ENCODE results near the gene NR4A2.

Gene NR4A2

GRCh38 chr2:156331572-156332283, 793 bp downstream of the NR4A2 start:
- H3K36me3 Mint-ChIP-seq: peaks cover 32% of the 10 kb centered on the region
- peaks cover 61% of the 10 kb centered on the region for H3K4me1 Mint-ChIP-seq (ENCODE audit: low read depth)
- H3K4me3 Mint-ChIP-seq: peak overlapping the region; percentile 92
- H3K27ac Mint-ChIP-seq: peak overlapping the region; percentile 95
- H3K9me3 Mint-ChIP-seq (ENCODE audit: low read depth): no peaks in the 10 kb centered on the region
- H3K27me3 Mint-ChIP-seq: peaks cover 4% of the 10 kb centered on the region

GRCh38 chr2:156329927-156330726, 2.4 kb downstream of the NR4A2 start:
- Mint-ChIP-seq H3K4me1 (ENCODE audit: low read depth) (peaks cover 50% of the 10 kb centered on the region), H3K36me3 (peaks cover 47% of the 10 kb centered on the region), H3K9me3 (ENCODE audit: low read depth) (no peaks in the 10 kb centered on the region), H3K27me3 (peaks cover 9% of the 10 kb centered on the region), H3K4me3 (peak overlapping the region; percentile 92), H3K27ac (no peak overlapping the region)

- H3K27me3 Mint-ChIP-seq: peaks cover 10% of the 10 kb centered on the region
- no peaks in the 10 kb centered on the region for H3K9me3 Mint-ChIP-seq (ENCODE audit: low read depth)
- no peak overlapping the region for H3K27ac Mint-ChIP-seq
- peaks cover 49% of the 10 kb centered on the region for H3K36me3 Mint-ChIP-seq
- peak overlapping the region; percentile 92 for H3K4me3 Mint-ChIP-seq
- H3K4me1 Mint-ChIP-seq (ENCODE audit: low read depth): peaks cover 47% of the 10 kb centered on the region
Observed at GRCh38 chr2:156329031-156329926, 3.2 kb downstream of the NR4A2 start.

- Mint-ChIP-seq H3K27me3 (peaks cover 21% of the 10 kb centered on the region), H3K4me1 (ENCODE audit: low read depth) (peaks cover 50% of the 10 kb centered on the region), H3K36me3 (peaks cover 56% of the 10 kb centered on the region), H3K27ac (peak overlapping the region; percentile 46), H3K9me3 (ENCODE audit: low read depth) (no peaks in the 10 kb centered on the region), H3K4me3 (peak overlapping the region; percentile 66)
Observed at GRCh38 chr2:156327835-156328695, 4.5 kb downstream of the NR4A2 start.

- peaks cover 33% of the 10 kb centered on the region for H3K27me3 Mint-ChIP-seq
- H3K27ac Mint-ChIP-seq: no peak overlapping the region
- no peaks in the 10 kb centered on the region for H3K9me3 Mint-ChIP-seq (ENCODE audit: low read depth)
- H3K4me3 Mint-ChIP-seq: no peak overlapping the region
- H3K36me3 Mint-ChIP-seq: peaks cover 65% of the 10 kb centered on the region
- H3K4me1 Mint-ChIP-seq (ENCODE audit: low read depth): peaks cover 55% of the 10 kb centered on the region
Observed at GRCh38 chr2:156326526-156327095, 5.9 kb downstream of the NR4A2 start.

GRCh38 chr2:156325688-156326525, 6.6 kb downstream of the NR4A2 start:
- Mint-ChIP-seq H3K4me1 (ENCODE audit: low read depth) (peaks cover 55% of the 10 kb centered on the region), H3K27ac (no peak overlapping the region), H3K4me3 (no peak overlapping the region), H3K9me3 (ENCODE audit: low read depth) (no peaks in the 10 kb centered on the region), H3K27me3 (peaks cover 40% of the 10 kb centered on the region), H3K36me3 (peaks cover 65% of the 10 kb centered on the region)

GRCh38 chr2:156323754-156324153, 8.8 kb downstream of the NR4A2 start:
- Mint-ChIP-seq H3K36me3 (peaks cover 53% of the 10 kb centered on the region), H3K4me1 (ENCODE audit: low read depth) (peaks cover 54% of the 10 kb centered on the region), H3K27me3 (peaks cover 49% of the 10 kb centered on the region), H3K4me3 (peak overlapping the region; percentile 88), H3K27ac (no peak overlapping the region), H3K9me3 (ENCODE audit: low read depth) (no peaks in the 10 kb centered on the region)

GRCh38 chr2:156322686-156323231, 9.8 kb downstream of the NR4A2 start:
- Mint-ChIP-seq H3K27me3 (peaks cover 53% of the 10 kb centered on the region), H3K27ac (peak overlapping the region; percentile 8), H3K9me3 (ENCODE audit: low read depth) (no peaks in the 10 kb centered on the region), H3K4me1 (ENCODE audit: low read depth) (peaks cover 46% of the 10 kb centered on the region), H3K4me3 (peak overlapping the region; percentile 88), H3K36me3 (peaks cover 46% of the 10 kb centered on the region)

- no peaks in the 10 kb centered on the region for H3K9me3 Mint-ChIP-seq (ENCODE audit: low read depth)
- H3K36me3 Mint-ChIP-seq: peaks cover 40% of the 10 kb centered on the region
- peak overlapping the region; percentile 88 for H3K4me3 Mint-ChIP-seq
- peaks cover 59% of the 10 kb centered on the region for H3K27me3 Mint-ChIP-seq
- H3K27ac Mint-ChIP-seq: peak overlapping the region; percentile 0
- H3K4me1 Mint-ChIP-seq (ENCODE audit: low read depth): peaks cover 46% of the 10 kb centered on the region
Observed at GRCh38 chr2:156322051-156322685, 10.4 kb downstream of the NR4A2 start.

- H3K27me3 Mint-ChIP-seq: peaks cover 62% of the 10 kb centered on the region
- H3K4me3 Mint-ChIP-seq: peak overlapping the region; percentile 88
- peaks cover 46% of the 10 kb centered on the region for H3K4me1 Mint-ChIP-seq (ENCODE audit: low read depth)
- no peak overlapping the region for H3K27ac Mint-ChIP-seq
- peaks cover 32% of the 10 kb centered on the region for H3K36me3 Mint-ChIP-seq
- no peaks in the 10 kb centered on the region for H3K9me3 Mint-ChIP-seq (ENCODE audit: low read depth)
Observed at GRCh38 chr2:156321243-156321904, 11.1 kb downstream of the NR4A2 start.

- Mint-ChIP-seq H3K36me3 (peaks cover 25% of the 10 kb centered on the region), H3K4me3 (peak overlapping the region; percentile 88), H3K9me3 (ENCODE audit: low read depth) (no peaks in the 10 kb centered on the region), H3K4me1 (ENCODE audit: low read depth) (peaks cover 46% of the 10 kb centered on the region), H3K27me3 (peaks cover 62% of the 10 kb centered on the region), H3K27ac (no peak overlapping the region)
Observed at GRCh38 chr2:156320486-156321098, 11.9 kb downstream of the NR4A2 start.
